ENCODE data around the gene UGT1A4.
A peak's percentile ranks its signal among the peaks of the same experiment; 100 is the strongest.

The UGT1A4 gene

GRCh38 chr2:233798335-233799086 lies 80.0 kb downstream of the UGT1A4 start:
- Histone ChIP-seq H3K27ac (no peak overlapping the region), H3K4me3 (no peak overlapping the region)
- no peak for TF ChIP-seq CTCF (IDR thresholded peaks at IDR 0.05)
- DNase-seq (ENCODE audit: low spot score): peak; percentile 62

GRCh38 chr2:233799087-233799665 lies 80.6 kb downstream of the UGT1A4 start:
- no peak overlapping the region for H3K4me3 ChIP-seq
- H3K27ac ChIP-seq: no peak overlapping the region
- DNase-seq (ENCODE audit: low spot score): peak; percentile 55
- no peak for TF ChIP-seq CTCF (IDR thresholded peaks at IDR 0.05)

- no peak overlapping the region for H3K4me3 ChIP-seq
- no peak overlapping the region for H3K27ac ChIP-seq
- TF ChIP-seq CTCF (IDR thresholded peaks at IDR 0.05): no peak
- DNase-seq (ENCODE audit: low spot score): no peak
Measured at GRCh38 chr2:233799716-233800115, 81.2 kb downstream of the UGT1A4 start.

GRCh38 chr2:233800208-233800607 lies 81.7 kb downstream of the UGT1A4 start:
- TF ChIP-seq CTCF (IDR thresholded peaks at IDR 0.05): no peak
- Histone ChIP-seq H3K4me3 (no peak overlapping the region), H3K27ac (no peak overlapping the region)
- DNase-seq (ENCODE audit: low spot score): peak; percentile 47

- DNase-seq (ENCODE audit: low spot score): no peak
- Histone ChIP-seq H3K4me3 (no peak overlapping the region), H3K27ac (no peak overlapping the region)
- no peak for TF ChIP-seq CTCF (IDR thresholded peaks at IDR 0.05)
Measured at GRCh38 chr2:233801357-233802131, 83.0 kb downstream of the UGT1A4 start.

GRCh38 chr2:233802132-233802815 lies 83.7 kb downstream of the UGT1A4 start:
- no peak for DNase-seq (ENCODE audit: low spot score)
- Histone ChIP-seq H3K27ac (no peak overlapping the region), H3K4me3 (no peak overlapping the region)
- TF ChIP-seq CTCF (IDR thresholded peaks at IDR 0.05): no peak
